BJ (cell line): ENCODE measurements around the gene VPS36. TPM values are rescaled to one million over a fixed set of nuclear protein-coding genes. Genes with fewer than 3 reads are reported as not detected.

ENCODE experiments used
- CTCF ChIA-PET: fragments of 350-600 bp; formaldehyde crosslinking; extraction: SDS; loops from one replicate; lab custom pipeline; 2021; ENCODE audit warnings: antibody characterized with exemption, inconsistent platforms; lab: Yijun Ruan, JAX
- POLR2A ChIA-PET: fragments of 300-600 bp; sonication (Branson Sonifier 250); formaldehyde crosslinking; extraction: SDS; loops from one replicate; lab custom pipeline; 2021; ENCODE audit warnings: antibody characterized with exemption; lab: Charles Lee
- DNase-seq: peaks from one replicate; pipeline ENCODE4 v3.0.0-alpha.2; 2011; ENCODE audit warnings: low read depth
- H3K27me3 ChIP-seq: 2 replicates; pipeline ENCODE4 v1.6.0; 2011; ENCODE audit warnings: low read length; ENCODE audit not compliant: control insufficient read depth, insufficient read depth
- H3K36me3 ChIP-seq: 2 replicates; pipeline ENCODE4 v1.5.1; 2011; ENCODE audit warnings: low read length; ENCODE audit not compliant: control insufficient read depth, insufficient read depth
- H3K4me3 ChIP-seq: 2 replicates; pipeline ENCODE4 v1.5.1; 2011; ENCODE audit warnings: low read depth, mild to moderate bottlenecking, control low read depth, low read length
- polyA plus RNA-seq: library from polyadenylated mRNA; depleted of rRNA; stranded (reverse); fragments of >200 nt; gene quantifications from 2 replicates; pipeline ENCODE4 v1.2.3, GENCODE V29; 2011
- TF ChIP-seq, protein P1 (sequence below): IDR thresholded peaks from 2 replicates; pipeline ENCODE4 v1.5.1; 2011; ENCODE audit warnings: low read depth, mild to moderate bottlenecking, control low read depth, inconsistent platforms, low read length, moderate library complexity; ENCODE audit not compliant: insufficient read depth

VPS36 gene
- polyA plus RNA-seq, 1 experiment, result 10.0 TPM

DNA sequence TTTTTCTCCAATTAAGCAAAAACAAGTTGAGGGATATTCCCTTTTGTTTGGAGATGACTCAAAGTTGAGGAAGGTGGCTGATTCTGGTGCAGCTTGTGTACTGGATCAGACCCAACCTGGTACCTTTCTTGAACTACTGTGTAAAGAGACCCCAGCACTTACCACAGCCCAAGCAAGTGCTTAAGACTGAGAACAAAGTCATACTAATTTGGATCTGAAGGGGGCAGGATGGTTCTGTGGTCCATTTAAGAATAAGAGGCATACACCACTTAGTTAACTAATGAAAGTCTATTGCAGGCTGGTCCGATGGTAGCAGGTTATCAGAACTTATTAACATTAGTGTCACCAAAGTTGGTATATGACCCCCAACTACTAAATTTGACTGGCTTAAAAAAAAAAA lies 50.7 kb downstream of the VPS36 start:
- CTCF ChIA-PET, result no interaction called here

DNA sequence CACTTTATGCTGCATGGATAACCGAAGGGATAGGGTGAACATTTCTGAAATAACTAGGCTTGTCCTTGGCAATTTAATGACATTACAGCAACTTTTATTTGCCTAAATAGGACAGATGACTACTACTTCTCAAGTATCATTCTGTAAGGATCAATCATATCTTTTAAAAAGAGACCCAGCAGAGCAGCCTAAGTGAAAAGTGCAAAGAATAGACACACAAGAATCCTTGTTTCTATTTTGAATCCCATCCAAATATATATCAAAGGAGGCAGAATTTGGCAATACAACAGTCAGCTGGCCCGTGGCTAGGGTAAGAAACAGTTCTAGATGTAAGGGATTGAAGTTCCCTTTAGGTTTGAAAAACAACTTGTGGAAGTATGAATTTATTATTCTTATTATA lies 51.4 kb downstream of the VPS36 start:
- DNase-seq, result no peak
- no peaks in the 10 kb centered on the region; the same call in 1 of the 2 replicates for H3K27me3 ChIP-seq
- ChIA-PET POLR2A (no interaction called here), CTCF (no interaction called here)
- H3K36me3 ChIP-seq, result peaks cover 1% of the 10 kb centered on the region; the same call in 1 of the 2 replicates
- TF ChIP-seq, protein P1, sequence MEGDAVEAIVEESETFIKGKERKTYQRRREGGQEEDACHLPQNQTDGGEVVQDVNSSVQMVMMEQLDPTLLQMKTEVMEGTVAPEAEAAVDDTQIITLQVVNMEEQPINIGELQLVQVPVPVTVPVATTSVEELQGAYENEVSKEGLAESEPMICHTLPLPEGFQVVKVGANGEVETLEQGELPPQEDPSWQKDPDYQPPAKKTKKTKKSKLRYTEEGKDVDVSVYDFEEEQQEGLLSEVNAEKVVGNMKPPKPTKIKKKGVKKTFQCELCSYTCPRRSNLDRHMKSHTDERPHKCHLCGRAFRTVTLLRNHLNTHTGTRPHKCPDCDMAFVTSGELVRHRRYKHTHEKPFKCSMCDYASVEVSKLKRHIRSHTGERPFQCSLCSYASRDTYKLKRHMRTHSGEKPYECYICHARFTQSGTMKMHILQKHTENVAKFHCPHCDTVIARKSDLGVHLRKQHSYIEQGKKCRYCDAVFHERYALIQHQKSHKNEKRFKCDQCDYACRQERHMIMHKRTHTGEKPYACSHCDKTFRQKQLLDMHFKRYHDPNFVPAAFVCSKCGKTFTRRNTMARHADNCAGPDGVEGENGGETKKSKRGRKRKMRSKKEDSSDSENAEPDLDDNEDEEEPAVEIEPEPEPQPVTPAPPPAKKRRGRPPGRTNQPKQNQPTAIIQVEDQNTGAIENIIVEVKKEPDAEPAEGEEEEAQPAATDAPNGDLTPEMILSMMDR, result no peak
- no peak overlapping the region for H3K4me3 ChIP-seq

More for the DNA sequence above, 50.7 kb downstream of the VPS36 start:
- DNase-seq, result no peak
- Histone ChIP-seq H3K36me3 (peaks cover 1% of the 10 kb centered on the region; the same call in 1 of the 2 replicates), H3K4me3 (no peak overlapping the region), H3K27me3 (no peaks in the 10 kb centered on the region; the same call in 1 of the 2 replicates)
- TF ChIP-seq, protein P1, result peak; percentile 7; the same call in 1 of the 2 replicates
- POLR2A ChIA-PET, result no interaction called here

DNA sequence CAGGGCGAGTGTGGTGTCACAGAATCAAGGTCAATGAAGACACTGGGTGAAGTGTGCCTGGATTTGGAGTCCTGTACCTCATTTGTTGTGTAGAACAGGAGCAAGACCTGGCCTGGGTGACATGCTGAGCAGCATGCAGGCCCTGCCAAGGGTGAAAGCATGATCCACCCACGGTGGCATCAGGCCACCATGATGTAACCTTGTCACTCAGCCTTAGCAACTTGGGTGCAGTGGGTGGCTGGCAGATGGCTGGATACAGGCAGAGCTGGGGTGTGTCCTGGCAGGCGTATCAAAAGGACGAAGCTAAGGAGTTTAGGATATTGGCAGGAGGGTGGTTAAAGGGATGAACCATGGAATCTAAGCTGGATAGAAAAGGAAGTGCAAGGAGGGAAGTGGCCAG lies 54.7 kb downstream of the VPS36 start:
- H3K4me3 ChIP-seq, result no peak overlapping the region
- no peaks in the 10 kb centered on the region; the same call in 1 of the 2 replicates for H3K27me3 ChIP-seq
- TF ChIP-seq, protein P1, result no peak
- ChIA-PET POLR2A (no interaction called here), CTCF (no interaction called here)
- peaks cover 1% of the 10 kb centered on the region; the same call in 1 of the 2 replicates for H3K36me3 ChIP-seq
- DNase-seq, result no peak

DNA sequence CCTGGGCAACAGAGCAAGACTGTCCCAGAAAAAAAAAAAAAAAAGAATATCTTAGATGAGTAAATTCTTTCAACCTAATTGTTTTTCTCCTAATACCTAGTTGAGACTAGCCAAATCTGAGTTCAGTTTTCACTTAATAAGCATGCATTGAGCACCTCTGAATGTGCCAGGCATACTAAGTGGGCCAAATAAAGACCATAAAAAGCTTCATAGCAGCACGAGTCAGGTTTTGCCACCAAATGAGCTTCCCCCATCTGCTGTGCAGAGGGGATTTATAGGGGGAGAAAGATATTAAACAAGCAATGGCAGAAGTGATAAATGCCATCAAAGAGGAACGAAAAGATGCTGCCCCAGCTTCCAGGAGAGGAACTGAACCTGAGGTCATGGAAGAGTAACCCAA lies 55.8 kb downstream of the VPS36 start:
- TF ChIP-seq, protein P1, result no peak
- ChIA-PET CTCF (interaction anchor here (0.7 kb wide), 1 partner anchor 55 kb away, joined by 3 read pairs; the partner anchor contains the start of gene VPS36), POLR2A (no interaction called here)
- no peak for DNase-seq
- Histone ChIP-seq H3K27me3 (no peaks in the 10 kb centered on the region; the same call in 1 of the 2 replicates), H3K36me3 (peaks cover 1% of the 10 kb centered on the region; the same call in 1 of the 2 replicates), H3K4me3 (no peak overlapping the region)

DNA sequence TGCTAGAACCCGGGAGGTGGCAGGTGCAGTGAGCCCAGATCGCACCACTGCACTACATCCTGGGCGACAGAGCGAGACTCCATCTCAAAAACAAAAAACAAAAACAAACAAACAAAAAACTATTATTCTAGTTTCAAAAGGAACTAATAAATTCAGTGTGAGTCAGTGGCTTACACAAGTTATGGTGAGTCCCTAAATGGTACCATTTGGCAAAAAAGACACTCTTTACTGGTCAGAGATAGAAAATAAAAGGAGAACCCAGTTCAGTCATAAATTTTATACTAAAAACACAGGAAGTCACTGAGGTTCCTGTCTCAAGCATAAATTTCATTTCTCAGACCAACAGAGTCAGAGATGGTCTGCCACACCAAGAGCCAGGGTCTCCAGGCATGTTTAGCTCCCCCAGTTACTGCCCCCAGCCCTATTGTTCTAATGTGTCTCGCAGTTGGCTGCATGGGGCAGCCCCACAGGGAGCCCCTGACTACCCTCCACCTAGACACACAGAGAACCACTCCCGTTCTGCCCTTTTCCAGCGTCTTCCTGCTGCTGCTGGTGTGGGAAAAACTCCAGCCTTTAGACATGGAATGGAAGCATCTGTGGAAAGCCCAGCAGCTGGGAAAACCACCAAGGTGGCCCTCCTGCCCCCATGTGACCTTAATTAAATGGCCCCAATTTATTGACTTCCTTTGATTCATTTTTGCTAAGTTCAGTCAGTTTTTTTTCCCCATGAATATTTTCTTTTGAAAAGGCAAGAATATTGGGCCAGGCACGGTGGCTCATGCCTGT lies 56.7 kb downstream of the VPS36 start:
- Histone ChIP-seq H3K27me3 (no peaks in the 10 kb centered on the region; the same call in 1 of the 2 replicates), H3K36me3 (peaks cover 1% of the 10 kb centered on the region; the same call in 1 of the 2 replicates), H3K4me3 (no peak overlapping the region)
- TF ChIP-seq, protein P1, result no peak
- DNase-seq, result no peak
- ChIA-PET CTCF (interaction anchor here (0.7 to 1.4 kb wide), 2 partner anchors 56 to 57 kb away, joined by 3 to 4 read pairs; partner anchors contain the start of gene VPS36), POLR2A (no interaction called here)
